H1 (cell line): ENCODE measurements around the gene RPRD1A. TPM values are rescaled to one million over a fixed set of nuclear protein-coding genes. Genes with fewer than 3 reads are reported as not detected.

Experiments
- JUND ChIP-seq: IDR thresholded peaks from 2 replicates; pipeline ENCODE4 v1.6.1; 2011; ENCODE audit warnings: mild to moderate bottlenecking, improper control_type of control experiment, low read length
- MAX ChIP-seq: IDR thresholded peaks from 2 replicates; pipeline ENCODE4 v1.6.1; 2012; ENCODE audit warnings: inconsistent platforms
- POU5F1 ChIP-seq: IDR thresholded peaks from 2 replicates; pipeline ENCODE4 v1.6.1; 2011; ENCODE audit warnings: low read depth, mild to moderate bottlenecking, low read length, moderate library complexity
- SIRT6 ChIP-seq: IDR thresholded peaks from one replicate; pipeline ENCODE4 v1.7.1; 2012; ENCODE audit warnings: low read length, inconsistent platforms
- polyA plus RNA-seq, 7 experiments: library from polyadenylated mRNA; depleted of rRNA in 3 of 7; stranded (reverse) in 5 of 7; unstranded in 2 of 7; fragments of >200 nt in 5 of 7; fragments of 200-250 nt in 2 of 7; gene quantifications; 1 replicate in 5 of 7; 2 replicates in 1 of 7; 4 replicates in 1 of 7; pipeline versions ENCODE4 v1.2.1 to v1.2.3, GENCODE V29; 2011 to 2013; ENCODE audit warnings: missing spikeins in 2 of 7, mixed read lengths in 2 of 7
- total RNA-seq: library from RNA; stranded (reverse); fragmentation: NEBNext Ultra II Directional; extraction: Animal tissue kit (Norgen Biotek cat#: 25700); gene quantifications from 2 replicates; pipeline ENCODE4 v1.2.1, GENCODE V29; 2021
- TF ChIP-seq, protein P1 (sequence below): IDR thresholded peaks from 2 replicates; pipeline ENCODE4 v1.6.1; 2012; ENCODE audit warnings: inconsistent platforms

The RPRD1A gene
- total and polyA plus RNA-seq, 2 of the 8 experiments (the other 6 are each of a cell fraction or from before 2014, with no cell fraction given), result 40.5 to 106 TPM

DNA sequence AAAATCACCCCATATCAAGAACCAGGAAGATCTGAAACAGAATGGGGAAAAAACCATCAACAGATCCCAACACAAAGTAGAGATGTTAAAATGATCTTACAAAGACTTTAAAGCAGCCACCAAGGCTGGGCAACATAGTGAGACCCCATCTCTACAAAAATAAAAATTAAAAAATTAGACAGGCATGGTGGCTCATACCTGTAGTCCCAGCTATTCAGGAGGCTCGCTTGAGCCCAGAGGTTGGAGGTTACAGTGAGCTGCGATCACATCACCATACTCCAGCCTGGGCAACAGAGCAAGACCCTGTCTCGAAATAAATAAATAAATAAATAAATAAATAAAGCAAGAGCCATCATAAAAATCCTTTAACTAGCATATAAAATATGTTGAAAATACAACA is 20.5 kb downstream of the RPRD1A start (continued):
- TF ChIP-seq SIRT6, result no peak
- TF ChIP-seq MAX, result no peak
- TF ChIP-seq, protein P1, sequence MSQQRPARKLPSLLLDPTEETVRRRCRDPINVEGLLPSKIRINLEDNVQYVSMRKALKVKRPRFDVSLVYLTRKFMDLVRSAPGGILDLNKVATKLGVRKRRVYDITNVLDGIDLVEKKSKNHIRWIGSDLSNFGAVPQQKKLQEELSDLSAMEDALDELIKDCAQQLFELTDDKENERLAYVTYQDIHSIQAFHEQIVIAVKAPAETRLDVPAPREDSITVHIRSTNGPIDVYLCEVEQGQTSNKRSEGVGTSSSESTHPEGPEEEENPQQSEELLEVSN, result no peak
- no peak for TF ChIP-seq JUND
- no peak for TF ChIP-seq POU5F1
- TF ChIP-seq, all 59 proteins: peak for 0
